T-helper 9 cell (primary cell): ENCODE data around the gene PCDHGA8.
"Not testable (repeated sequence)": the region's sequence is repeated elsewhere in the genome, so short reads cannot be mapped to it uniquely, and the experiment has no call there.

Experiments used
- DNase-seq: peaks from one replicate; pipeline ENCODE4 v3.0.0-alpha.2; 2020

Gene PCDHGA8

DNA sequence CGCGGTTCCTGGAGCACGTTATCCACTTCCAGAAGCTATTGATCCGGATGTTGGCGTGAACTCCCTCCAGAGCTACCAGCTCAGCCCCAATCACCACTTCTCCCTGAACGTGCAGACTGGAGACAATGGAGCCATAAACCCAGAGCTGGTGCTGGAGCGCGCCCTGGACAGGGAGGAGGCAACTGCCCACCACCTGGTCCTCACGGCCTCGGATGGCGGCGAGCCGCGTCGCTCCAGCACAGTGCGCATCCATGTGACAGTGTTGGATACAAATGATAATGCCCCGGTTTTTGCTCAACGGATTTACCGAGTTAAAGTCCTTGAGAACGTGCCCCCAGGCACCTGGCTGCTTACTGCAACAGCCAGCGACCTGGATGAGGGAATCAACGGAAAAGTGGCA lies 11.0 kb downstream of the PCDHGA8 start:
- no peak for DNase-seq

GRCh38 chr5:141407790-141408505 lies 15.5 kb downstream of the PCDHGA8 start, which contains the start of gene PCDHGB6:
PCDHGB6 (plus strand) TSS chr5:141408021; CDS start chr5:141408203, 182 bp downstream.
- DNase-seq, result not testable (repeated sequence)

DNA sequence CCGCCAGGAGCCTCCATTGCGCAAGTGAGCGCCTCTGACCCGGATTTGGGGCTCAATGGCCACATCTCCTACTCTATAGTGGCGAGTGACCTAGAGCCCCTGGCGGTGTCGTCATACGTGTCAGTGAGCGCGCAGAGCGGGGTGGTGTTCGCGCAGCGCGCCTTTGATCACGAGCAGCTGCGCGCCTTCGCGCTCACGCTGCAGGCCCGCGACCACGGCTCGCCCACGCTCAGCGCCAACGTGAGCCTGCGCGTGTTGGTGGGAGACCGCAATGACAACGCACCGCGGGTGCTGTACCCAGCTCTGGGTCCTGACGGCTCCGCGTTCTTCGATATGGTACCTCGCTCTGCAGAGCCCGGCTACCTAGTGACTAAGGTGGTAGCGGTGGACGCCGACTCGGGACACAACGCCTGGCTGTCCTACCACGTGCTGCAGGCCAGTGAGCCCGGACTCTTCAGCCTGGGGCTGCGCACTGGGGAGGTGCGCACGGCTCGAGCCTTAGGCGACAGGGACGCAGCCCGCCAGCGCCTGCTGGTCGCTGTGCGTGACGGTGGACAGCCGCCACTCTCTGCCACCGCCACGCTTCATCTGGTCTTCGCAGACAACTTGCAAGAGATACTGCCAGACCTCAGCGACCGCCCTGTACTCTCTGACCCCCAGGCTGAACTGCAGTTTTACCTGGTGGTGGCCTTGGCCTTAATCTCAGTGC lies 17.3 kb downstream of the PCDHGA8 start:
- no peak for DNase-seq

- DNase-seq, result no peak
These were observed 19.1 kb downstream of the PCDHGA8 start for GRCh38 chr5:141411575-141411974.

DNA sequence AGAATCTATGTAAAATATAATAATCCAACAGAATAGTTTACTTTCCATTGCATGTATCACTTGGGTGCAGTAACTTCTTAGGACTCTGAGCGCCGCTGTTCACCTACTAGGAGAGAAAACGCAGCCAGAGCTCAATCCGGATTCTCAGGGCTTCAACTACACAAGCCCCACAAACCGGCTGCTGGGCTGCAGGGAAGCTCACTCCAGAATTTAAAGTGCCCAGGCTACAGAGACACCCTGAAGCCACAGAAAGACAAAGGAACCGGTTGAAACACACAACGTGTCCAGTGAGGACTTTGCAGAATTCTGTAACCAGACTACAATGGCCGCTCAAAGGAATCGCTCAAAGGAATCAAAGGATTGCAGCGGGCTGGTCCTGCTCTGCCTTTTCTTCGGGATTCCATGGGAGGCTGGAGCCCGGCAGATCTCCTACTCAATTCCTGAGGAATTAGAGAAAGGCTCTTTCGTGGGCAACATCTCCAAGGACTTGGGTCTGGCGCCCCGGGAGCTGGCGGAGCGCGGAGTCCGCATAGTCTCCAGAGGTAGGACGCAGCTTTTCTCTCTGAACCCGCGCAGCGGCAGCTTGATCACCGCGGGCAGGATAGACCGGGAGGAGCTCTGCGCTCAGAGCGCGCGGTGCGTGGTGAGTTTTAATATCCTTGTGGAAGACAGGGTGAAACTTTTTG lies 20.6 kb downstream of the PCDHGA8 start, which contains the start of gene PCDHGA10:
Gene PCDHGA10, plus strand, starts transcription at position 134 of the 686 bp plus-strand sequence. Its CDS starts 189 bp downstream, at position 323.
- peak; percentile 30 for DNase-seq

GRCh38 chr5:141413540-141414069 lies 21.2 kb downstream of the PCDHGA8 start:
- DNase-seq, result no peak

- DNase-seq, result not testable (repeated sequence)
These were observed 22.3 kb downstream of the PCDHGA8 start for GRCh38 chr5:141414548-141415274.

DNA sequence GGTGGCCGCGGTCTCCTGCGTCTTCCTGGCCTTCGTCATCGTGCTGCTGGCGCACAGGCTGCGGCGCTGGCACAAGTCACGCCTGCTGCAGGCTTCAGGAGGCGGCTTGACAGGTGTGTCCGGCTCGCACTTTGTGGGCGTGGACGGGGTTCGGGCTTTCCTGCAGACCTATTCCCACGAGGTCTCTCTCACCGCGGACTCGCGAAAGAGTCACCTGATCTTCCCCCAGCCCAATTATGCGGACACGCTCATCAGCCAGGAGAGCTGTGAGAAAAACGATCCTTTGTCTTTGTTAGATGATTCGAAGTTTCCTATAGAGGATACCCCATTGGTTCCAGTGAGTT lies 22.8 kb downstream of the PCDHGA8 start:
- DNase-seq, result not testable (repeated sequence)

DNA sequence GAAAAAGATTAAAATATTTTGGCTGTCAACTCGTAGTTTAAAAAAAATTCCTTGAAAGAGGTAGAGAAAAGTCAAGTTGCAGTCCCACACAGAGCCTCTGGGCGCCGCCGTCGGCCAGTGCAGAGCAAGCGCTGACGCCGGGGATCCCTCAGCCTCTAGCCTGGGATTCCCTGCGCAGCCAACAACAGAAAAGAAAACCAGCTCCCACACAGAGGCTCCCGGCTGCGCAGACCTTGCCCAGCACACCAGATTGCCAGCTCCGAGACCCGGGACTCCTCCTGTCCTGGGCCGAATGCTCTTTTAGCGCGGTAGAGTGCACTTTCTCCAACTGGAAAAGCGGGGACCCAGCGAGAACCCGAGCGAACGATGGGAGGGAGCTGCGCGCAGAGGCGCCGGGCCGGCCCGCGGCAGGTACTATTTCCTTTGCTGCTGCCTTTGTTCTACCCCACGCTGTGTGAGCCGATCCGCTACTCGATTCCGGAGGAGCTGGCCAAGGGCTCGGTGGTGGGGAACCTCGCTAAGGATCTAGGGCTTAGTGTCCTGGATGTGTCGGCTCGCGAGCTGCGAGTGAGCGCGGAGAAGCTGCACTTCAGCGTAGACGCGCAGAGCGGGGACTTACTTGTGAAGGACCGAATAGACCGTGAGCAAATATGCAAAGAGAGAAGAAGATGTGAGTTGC lies 25.2 kb downstream of the PCDHGA8 start, which contains the start of gene PCDHGB7:
Gene PCDHGB7, plus strand, starts transcription at position 184 of the 679 bp plus-strand sequence. Its CDS starts 183 bp downstream, at position 367.
- not testable (repeated sequence) for DNase-seq

GRCh38 chr5:141419074-141419880 lies 26.8 kb downstream of the PCDHGA8 start:
- no peak for DNase-seq

DNA sequence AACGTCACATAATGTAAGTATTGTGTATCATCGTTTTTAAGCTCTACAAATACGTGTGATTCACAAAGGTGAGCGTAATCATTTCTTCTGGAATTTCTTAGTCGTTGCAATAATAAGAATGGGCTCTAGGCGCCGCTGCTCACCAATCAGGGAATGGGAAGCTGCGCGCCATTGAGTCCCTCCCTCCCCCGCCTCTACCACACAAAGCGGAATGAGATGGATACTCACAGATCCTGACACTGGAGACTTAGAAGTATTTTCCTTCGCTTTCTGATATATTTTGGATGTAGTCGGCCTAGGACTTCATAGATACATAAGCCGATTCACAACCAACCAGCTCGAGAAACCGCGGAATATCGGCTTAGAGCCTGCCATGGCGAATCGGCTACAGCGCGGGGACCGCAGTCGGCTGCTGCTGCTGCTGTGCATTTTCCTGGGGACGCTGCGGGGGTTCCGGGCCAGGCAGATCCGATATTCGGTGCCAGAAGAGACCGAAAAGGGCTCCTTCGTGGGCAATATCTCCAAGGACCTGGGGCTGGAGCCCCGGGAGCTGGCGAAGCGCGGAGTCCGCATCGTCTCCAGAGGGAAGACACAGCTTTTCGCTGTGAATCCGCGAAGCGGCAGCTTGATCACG lies 28.5 kb downstream of the PCDHGA8 start, which contains the start of gene PCDHGA11:
Gene PCDHGA11, plus strand, starts transcription at position 197 of the 634 bp plus-strand sequence. Its CDS starts 177 bp downstream, at position 374.
- no peak for DNase-seq

DNA sequence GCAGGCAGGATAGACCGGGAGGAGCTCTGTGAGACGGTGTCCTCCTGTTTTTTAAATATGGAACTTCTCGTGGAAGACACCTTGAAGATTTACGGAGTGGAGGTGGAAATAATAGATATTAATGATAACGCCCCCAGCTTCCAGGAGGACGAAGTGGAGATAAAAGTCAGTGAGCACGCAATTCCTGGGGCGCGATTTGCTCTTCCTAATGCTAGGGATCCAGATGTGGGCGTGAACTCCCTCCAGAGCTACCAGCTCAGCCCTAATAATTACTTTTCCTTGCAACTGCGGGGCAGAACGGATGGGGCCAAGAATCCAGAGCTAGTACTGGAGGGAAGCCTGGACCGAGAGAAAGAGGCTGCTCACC lies 29.0 kb downstream of the PCDHGA8 start:
- no peak for DNase-seq

DNA sequence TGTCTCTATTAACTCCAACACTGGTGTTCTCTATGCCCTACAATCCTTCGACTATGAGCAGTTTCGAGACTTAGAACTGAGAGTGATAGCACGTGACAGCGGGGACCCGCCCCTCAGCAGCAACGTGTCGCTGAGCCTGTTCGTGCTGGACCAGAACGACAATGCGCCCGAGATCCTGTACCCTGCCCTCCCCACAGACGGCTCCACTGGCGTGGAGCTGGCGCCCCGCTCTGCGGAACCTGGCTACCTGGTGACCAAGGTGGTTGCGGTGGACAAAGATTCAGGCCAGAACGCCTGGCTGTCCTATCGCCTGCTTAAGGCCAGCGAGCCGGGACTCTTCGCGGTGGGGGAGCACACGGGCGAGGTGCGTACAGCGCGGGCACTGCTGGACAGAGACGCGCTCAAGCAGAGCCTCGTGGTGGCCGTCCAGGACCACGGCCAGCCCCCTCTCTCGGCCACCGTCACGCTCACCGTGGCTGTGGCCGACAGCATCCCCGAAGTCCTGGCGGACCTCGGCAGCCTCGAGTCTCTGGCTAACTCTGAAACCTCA lies 30.4 kb downstream of the PCDHGA8 start:
- DNase-seq, result no peak

GRCh38 chr5:141427783-141428426 lies 35.5 kb downstream of the PCDHGA8 start:
- no peak for DNase-seq

- no peak for DNase-seq
These were observed 38.1 kb downstream of the PCDHGA8 start, which contains the start of gene PCDHGA12 for GRCh38 chr5:141430332-141431113. PCDHGA12 (plus strand) TSS chr5:141430507; CDS start chr5:141430760, 253 bp downstream.

GRCh38 chr5:141431286-141431685 lies 38.9 kb downstream of the PCDHGA8 start:
- no peak for DNase-seq

- DNase-seq, result not testable (repeated sequence)
These were observed 39.9 kb downstream of the PCDHGA8 start for GRCh38 chr5:141432308-141432707.

DNA sequence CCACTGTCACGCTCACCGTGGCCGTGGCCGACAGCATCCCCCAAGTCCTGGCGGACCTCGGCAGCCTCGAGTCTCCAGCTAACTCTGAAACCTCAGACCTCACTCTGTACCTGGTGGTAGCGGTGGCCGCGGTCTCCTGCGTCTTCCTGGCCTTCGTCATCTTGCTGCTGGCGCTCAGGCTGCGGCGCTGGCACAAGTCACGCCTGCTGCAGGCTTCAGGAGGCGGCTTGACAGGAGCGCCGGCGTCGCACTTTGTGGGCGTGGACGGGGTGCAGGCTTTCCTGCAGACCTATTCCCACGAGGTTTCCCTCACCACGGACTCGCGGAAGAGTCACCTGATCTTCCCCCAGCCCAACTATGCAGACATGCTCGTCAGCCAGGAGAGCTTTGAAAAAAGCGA lies 40.3 kb downstream of the PCDHGA8 start:
- DNase-seq, result not testable (repeated sequence)
